ENCODE data around the gene SLC22A2.

SLC22A2 gene

GRCh38 chr6:160252073-160252813 lies 6.4 kb downstream of the SLC22A2 start:
- Histone ChIP-seq H2AFZ (ENCODE audit: low read depth, low read length) (no peak overlapping the region), H3K4me3 (ENCODE audit: insufficient read depth in 1 of 2, low read depth in 1 of 2, low read length in 2 of 2) (no peak overlapping the region), H4K8ac (ENCODE audit: low read length) (no peak overlapping the region), H4K91ac (ENCODE audit: low read length) (no peak overlapping the region), H3K4me1 (ENCODE audit: control insufficient read depth, insufficient read depth, low read depth, low read length) (peaks cover 13% of the 10 kb centered on the region), H2BK12ac (ENCODE audit: low read length in 2 of 2) (no peak overlapping the region), H3K36me3 (ENCODE audit: control insufficient read depth in 1 of 2, insufficient read depth in 2 of 2, low read depth in 1 of 2, low read length in 2 of 2) (no peaks in the 10 kb centered on the region), H3K18ac (ENCODE audit: low read depth in 1 of 2, low read length in 2 of 2) (no peak overlapping the region), H2BK15ac (ENCODE audit: low read depth, poor library complexity, severe bottlenecking) (no peak overlapping the region), H3K14ac (ENCODE audit: low read length in 2 of 2) (no peak overlapping the region), H3K9ac (ENCODE audit: low read length) (no peak overlapping the region), H3K23ac (ENCODE audit: low read length in 2 of 2) (no peak overlapping the region), H2AK5ac (ENCODE audit: low read length, severe bottlenecking) (no peak overlapping the region), H3K79me1 (replicated peaks; ENCODE audit: low read length, poor library complexity, severe bottlenecking) (no peaks in the 10 kb centered on the region), H3K4ac (ENCODE audit: low read depth in 1 of 2, low read length in 2 of 2) (no peak overlapping the region), H2BK120ac (ENCODE audit: low read depth, low read length) (no peak overlapping the region), H2BK5ac (ENCODE audit: low read depth, low read length, poor library complexity, severe bottlenecking) (no peak overlapping the region), H3K27ac (ENCODE audit: low read length, poor library complexity, severe bottlenecking) (no peak overlapping the region), H3K4me2 (ENCODE audit: low read length, poor library complexity, severe bottlenecking) (no peak overlapping the region), H3K9me3 (ENCODE audit: control insufficient read depth, low read length) (no peaks in the 10 kb centered on the region), H3K27me3 (ENCODE audit: control insufficient read depth in 1 of 2, insufficient read depth in 1 of 2, low read length in 2 of 2) (no peaks in the 10 kb centered on the region)
- 58% methylated on average over 1 of the region's 1 CpG for WGBS
- no peak for DNase-seq

GRCh38 chr6:160249671-160250070 lies 8.9 kb downstream of the SLC22A2 start:
- Histone ChIP-seq H4K91ac (ENCODE audit: low read length) (no peak overlapping the region), H2BK120ac (ENCODE audit: low read depth, low read length) (no peak overlapping the region), H2AK5ac (ENCODE audit: low read length, severe bottlenecking) (no peak overlapping the region), H3K9ac (ENCODE audit: low read length) (no peak overlapping the region), H3K14ac (ENCODE audit: low read length in 2 of 2) (no peak overlapping the region), H3K9me3 (ENCODE audit: control insufficient read depth, low read length) (no peaks in the 10 kb centered on the region), H3K27ac (ENCODE audit: low read length, poor library complexity, severe bottlenecking) (no peak overlapping the region), H4K8ac (ENCODE audit: low read length) (no peak overlapping the region), H2BK5ac (ENCODE audit: low read depth, low read length, poor library complexity, severe bottlenecking) (no peak overlapping the region), H3K4me3 (ENCODE audit: insufficient read depth in 1 of 2, low read depth in 1 of 2, low read length in 2 of 2) (no peak overlapping the region), H3K4ac (ENCODE audit: low read depth in 1 of 2, low read length in 2 of 2) (no peak overlapping the region), H2AFZ (ENCODE audit: low read depth, low read length) (no peak overlapping the region), H3K4me2 (ENCODE audit: low read length, poor library complexity, severe bottlenecking) (no peak overlapping the region), H2BK12ac (ENCODE audit: low read length in 2 of 2) (no peak overlapping the region), H3K23ac (ENCODE audit: low read length in 2 of 2) (no peak overlapping the region), H3K4me1 (ENCODE audit: control insufficient read depth, insufficient read depth, low read depth, low read length) (peaks cover 10% of the 10 kb centered on the region), H3K79me1 (replicated peaks; ENCODE audit: low read length, poor library complexity, severe bottlenecking) (no peaks in the 10 kb centered on the region), H3K27me3 (ENCODE audit: control insufficient read depth in 1 of 2, insufficient read depth in 1 of 2, low read length in 2 of 2) (no peaks in the 10 kb centered on the region), H2BK15ac (ENCODE audit: low read depth, poor library complexity, severe bottlenecking) (no peak overlapping the region), H3K36me3 (ENCODE audit: control insufficient read depth in 1 of 2, insufficient read depth in 2 of 2, low read depth in 1 of 2, low read length in 2 of 2) (no peaks in the 10 kb centered on the region), H3K18ac (ENCODE audit: low read depth in 1 of 2, low read length in 2 of 2) (no peak overlapping the region)
- WGBS, result 67% methylated on average over 1 of the region's 3 CpGs
- no peak for DNase-seq

DNA sequence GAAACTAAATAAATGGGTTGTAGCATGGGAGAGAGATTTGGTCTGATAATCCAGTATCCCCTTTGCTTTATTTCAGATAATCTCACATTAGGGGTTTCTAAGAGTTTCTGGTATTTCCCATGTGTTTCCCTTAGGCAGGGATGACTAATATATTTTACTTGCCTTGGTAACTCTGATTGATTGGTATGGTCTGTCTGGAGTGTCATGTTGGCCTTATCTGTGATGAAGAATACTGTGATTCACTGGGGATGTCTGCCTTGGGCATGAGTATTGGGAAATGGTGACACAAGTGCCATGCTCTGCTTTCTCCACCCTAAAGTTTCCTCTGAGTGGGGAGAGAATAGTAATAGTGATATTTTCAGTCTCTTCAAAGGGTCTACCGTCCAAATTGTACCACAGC lies 10.1 kb downstream of the SLC22A2 start:
- H2BK120ac ChIP-seq (ENCODE audit: low read depth, low read length), result no peak overlapping the region
- H3K4me1 ChIP-seq (ENCODE audit: control insufficient read depth, insufficient read depth, low read depth, low read length), result peaks cover 10% of the 10 kb centered on the region
- no peak overlapping the region for H3K4me2 ChIP-seq (ENCODE audit: low read length, poor library complexity, severe bottlenecking)
- DNase-seq, result peak; percentile 1
- H2BK5ac ChIP-seq (ENCODE audit: low read depth, low read length, poor library complexity, severe bottlenecking), result no peak overlapping the region
- peak overlapping the region; percentile 14 for H2AK5ac ChIP-seq (ENCODE audit: low read length, severe bottlenecking)
- H3K23ac ChIP-seq (ENCODE audit: low read length in 2 of 2), result no peak overlapping the region
- H3K27ac ChIP-seq (ENCODE audit: low read length, poor library complexity, severe bottlenecking), result peak overlapping the region; percentile 88
- H3K27me3 ChIP-seq (ENCODE audit: control insufficient read depth in 1 of 2, insufficient read depth in 1 of 2, low read length in 2 of 2), result no peaks in the 10 kb centered on the region
- H3K79me1 ChIP-seq (replicated peaks; ENCODE audit: low read length, poor library complexity, severe bottlenecking), result no peaks in the 10 kb centered on the region
- no peak overlapping the region for H3K9ac ChIP-seq (ENCODE audit: low read length)
- WGBS, result no CpG with 5 or more reads among the region's 1 CpG
- no peak overlapping the region for H2AFZ ChIP-seq (ENCODE audit: low read depth, low read length)
- H2BK12ac ChIP-seq (ENCODE audit: low read length in 2 of 2), result no peak overlapping the region
- H3K14ac ChIP-seq (ENCODE audit: low read length in 2 of 2), result no peak overlapping the region
- no peak overlapping the region for H2BK15ac ChIP-seq (ENCODE audit: low read depth, poor library complexity, severe bottlenecking)
- H3K18ac ChIP-seq (ENCODE audit: low read depth in 1 of 2, low read length in 2 of 2), result no peak overlapping the region
- no peak overlapping the region for H4K8ac ChIP-seq (ENCODE audit: low read length)
- no peak overlapping the region for H4K91ac ChIP-seq (ENCODE audit: low read length)
- no peak overlapping the region for H3K4me3 ChIP-seq (ENCODE audit: insufficient read depth in 1 of 2, low read depth in 1 of 2, low read length in 2 of 2)
- H3K9me3 ChIP-seq (ENCODE audit: control insufficient read depth, low read length), result no peaks in the 10 kb centered on the region
- no peaks in the 10 kb centered on the region for H3K36me3 ChIP-seq (ENCODE audit: control insufficient read depth in 1 of 2, insufficient read depth in 2 of 2, low read depth in 1 of 2, low read length in 2 of 2)
- no peak overlapping the region for H3K4ac ChIP-seq (ENCODE audit: low read depth in 1 of 2, low read length in 2 of 2)

GRCh38 chr6:160247457-160247883 lies 11.2 kb downstream of the SLC22A2 start:
- DNase-seq, result no peak
- no peak overlapping the region for H2BK120ac ChIP-seq (ENCODE audit: low read depth, low read length)
- H3K9me3 ChIP-seq (ENCODE audit: control insufficient read depth, low read length), result no peaks in the 10 kb centered on the region
- no peaks in the 10 kb centered on the region for H3K27me3 ChIP-seq (ENCODE audit: control insufficient read depth in 1 of 2, insufficient read depth in 1 of 2, low read length in 2 of 2)
- H4K8ac ChIP-seq (ENCODE audit: low read length), result no peak overlapping the region
- H3K23ac ChIP-seq (ENCODE audit: low read length in 2 of 2), result no peak overlapping the region
- H3K4me3 ChIP-seq (ENCODE audit: insufficient read depth in 1 of 2, low read depth in 1 of 2, low read length in 2 of 2), result no peak overlapping the region
- no peak overlapping the region for H2AFZ ChIP-seq (ENCODE audit: low read depth, low read length)
- H3K4me2 ChIP-seq (ENCODE audit: low read length, poor library complexity, severe bottlenecking), result no peak overlapping the region
- no peak overlapping the region for H2BK12ac ChIP-seq (ENCODE audit: low read length in 2 of 2)
- H3K14ac ChIP-seq (ENCODE audit: low read length in 2 of 2), result no peak overlapping the region
- H3K4me1 ChIP-seq (ENCODE audit: control insufficient read depth, insufficient read depth, low read depth, low read length), result peaks cover 8% of the 10 kb centered on the region
- no peak overlapping the region for H3K4ac ChIP-seq (ENCODE audit: low read depth in 1 of 2, low read length in 2 of 2)
- no peaks in the 10 kb centered on the region for H3K36me3 ChIP-seq (ENCODE audit: control insufficient read depth in 1 of 2, insufficient read depth in 2 of 2, low read depth in 1 of 2, low read length in 2 of 2)
- WGBS, result 58% methylated on average over 3 of the region's 3 CpGs
- H2BK5ac ChIP-seq (ENCODE audit: low read depth, low read length, poor library complexity, severe bottlenecking), result no peak overlapping the region
- H3K18ac ChIP-seq (ENCODE audit: low read depth in 1 of 2, low read length in 2 of 2), result no peak overlapping the region
- no peak overlapping the region for H3K9ac ChIP-seq (ENCODE audit: low read length)
- no peak overlapping the region for H2BK15ac ChIP-seq (ENCODE audit: low read depth, poor library complexity, severe bottlenecking)
- H3K79me1 ChIP-seq (replicated peaks; ENCODE audit: low read length, poor library complexity, severe bottlenecking), result no peaks in the 10 kb centered on the region
- no peak overlapping the region for H4K91ac ChIP-seq (ENCODE audit: low read length)
- peak overlapping the region; percentile 88 for H3K27ac ChIP-seq (ENCODE audit: low read length, poor library complexity, severe bottlenecking)
- H2AK5ac ChIP-seq (ENCODE audit: low read length, severe bottlenecking), result peak overlapping the region; percentile 14
